Measurements from ENCODE around the gene SLC1A4. TPM values are rescaled to one million over a fixed set of nuclear protein-coding genes. Genes with fewer than 3 reads are reported as not detected.

Gene SLC1A4
- total and polyA plus RNA-seq, 4 donors = 6.3 to 27.4 (median 8.1) TPM

DNA sequence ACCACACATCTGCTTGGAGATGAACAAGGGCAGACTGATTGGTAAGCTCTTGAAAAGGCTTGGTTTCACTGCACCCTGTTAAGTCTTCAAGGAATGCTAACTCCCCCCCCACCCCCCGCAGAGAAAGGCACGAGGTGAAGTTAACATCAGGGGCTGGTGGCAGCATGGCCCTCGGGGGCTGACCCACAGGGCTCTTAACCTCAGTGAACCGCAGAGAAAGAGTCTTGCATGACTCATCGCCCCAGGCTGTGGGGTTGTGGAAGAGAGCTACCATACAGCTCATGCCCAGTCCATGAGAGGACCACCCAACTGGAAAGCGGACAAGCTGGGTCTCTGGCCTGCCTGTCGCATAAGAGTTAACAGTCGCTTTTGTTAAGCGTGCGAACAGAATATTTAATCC lies 56.5 kb downstream of the SLC1A4 start:
- WGBS, 2 donors = 83 to 87% methylated on average over 10 of the region's 10 CpGs
- H3K27ac ChIP-seq (ENCODE audit: low read depth in 1 of 2, low read length in 1 of 2) = no peak overlapping the region
- no peak for DNase-seq

DNA sequence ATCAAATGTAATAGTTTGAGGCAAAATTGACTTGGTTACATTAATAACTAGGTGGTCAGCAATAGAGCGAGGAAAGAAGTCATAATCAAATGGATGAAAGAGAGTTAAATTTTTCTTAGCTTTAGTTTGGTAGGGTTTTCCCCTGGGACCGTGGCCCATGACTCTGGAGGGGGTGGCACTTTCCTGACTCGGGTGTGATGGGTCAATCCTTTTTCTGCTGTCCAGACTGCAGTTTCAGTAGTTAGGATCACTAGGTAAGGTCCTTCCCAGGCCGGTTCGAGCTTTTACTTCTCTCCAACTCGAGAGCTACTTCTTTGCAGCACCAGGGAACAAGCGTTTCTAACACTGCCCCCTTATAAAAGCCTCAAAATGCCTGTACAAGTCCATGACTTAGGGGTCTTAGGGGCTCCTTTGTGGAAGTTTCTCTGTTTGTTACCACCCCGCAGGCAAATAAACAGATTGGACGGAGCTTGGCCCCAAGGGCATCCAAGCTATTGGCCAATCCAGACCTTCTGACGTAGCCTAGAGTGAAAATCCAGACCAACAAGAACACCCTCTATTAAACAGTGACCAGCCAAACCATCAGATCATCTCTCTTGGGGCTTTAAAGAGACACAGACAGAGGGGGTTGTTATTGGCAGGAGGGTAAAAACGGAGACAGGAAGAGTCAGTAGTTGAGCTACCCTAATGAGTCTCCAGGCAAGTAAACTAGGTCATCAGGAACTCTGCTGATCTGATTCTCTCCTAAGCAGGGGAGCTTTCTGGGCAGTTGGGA lies 57.6 kb downstream of the SLC1A4 start:
- 86 to 91% methylated on average over 11 of the region's 11 CpGs for WGBS, 2 donors
- TF ChIP-seq, protein P1, sequence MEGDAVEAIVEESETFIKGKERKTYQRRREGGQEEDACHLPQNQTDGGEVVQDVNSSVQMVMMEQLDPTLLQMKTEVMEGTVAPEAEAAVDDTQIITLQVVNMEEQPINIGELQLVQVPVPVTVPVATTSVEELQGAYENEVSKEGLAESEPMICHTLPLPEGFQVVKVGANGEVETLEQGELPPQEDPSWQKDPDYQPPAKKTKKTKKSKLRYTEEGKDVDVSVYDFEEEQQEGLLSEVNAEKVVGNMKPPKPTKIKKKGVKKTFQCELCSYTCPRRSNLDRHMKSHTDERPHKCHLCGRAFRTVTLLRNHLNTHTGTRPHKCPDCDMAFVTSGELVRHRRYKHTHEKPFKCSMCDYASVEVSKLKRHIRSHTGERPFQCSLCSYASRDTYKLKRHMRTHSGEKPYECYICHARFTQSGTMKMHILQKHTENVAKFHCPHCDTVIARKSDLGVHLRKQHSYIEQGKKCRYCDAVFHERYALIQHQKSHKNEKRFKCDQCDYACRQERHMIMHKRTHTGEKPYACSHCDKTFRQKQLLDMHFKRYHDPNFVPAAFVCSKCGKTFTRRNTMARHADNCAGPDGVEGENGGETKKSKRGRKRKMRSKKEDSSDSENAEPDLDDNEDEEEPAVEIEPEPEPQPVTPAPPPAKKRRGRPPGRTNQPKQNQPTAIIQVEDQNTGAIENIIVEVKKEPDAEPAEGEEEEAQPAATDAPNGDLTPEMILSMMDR (IDR thresholded peaks at IDR 0.05; ENCODE audit: control extremely low read depth, extremely low read depth) = no peak

More for the DNA sequence above, 56.5 kb downstream of the SLC1A4 start:
- Histone ChIP-seq H3K27me3 (ENCODE audit: control insufficient read depth in 3 of 3, insufficient read depth in 3 of 3, low read length in 2 of 3) (no peaks in the 10 kb centered on the region), H3K36me3 (ENCODE audit: control insufficient read depth in 4 of 4, insufficient read depth in 4 of 4, low read length in 4 of 4) (no peaks in the 10 kb centered on the region), H3K4me1 (ENCODE audit: control insufficient read depth in 5 of 5, insufficient read depth in 5 of 5, low read length in 5 of 5) (no peaks in the 10 kb centered on the region), H3K9ac (ENCODE audit: insufficient read depth in 1 of 2, low read length in 2 of 2) (no peak overlapping the region), H3K9me3 (ENCODE audit: control insufficient read depth in 4 of 4, insufficient read depth in 3 of 4, low read length in 3 of 4) (peaks cover 0 to 6% (median 0%) of the 10 kb centered on the region in 4 donors), H3K4me3 (no peak overlapping the region)
- TF ChIP-seq, protein P1 (IDR thresholded peaks at IDR 0.05; ENCODE audit: control extremely low read depth, extremely low read depth) = no peak
- no peak for ATAC-seq (ENCODE audit: insufficient read depth, low FRiP score)

DNA sequence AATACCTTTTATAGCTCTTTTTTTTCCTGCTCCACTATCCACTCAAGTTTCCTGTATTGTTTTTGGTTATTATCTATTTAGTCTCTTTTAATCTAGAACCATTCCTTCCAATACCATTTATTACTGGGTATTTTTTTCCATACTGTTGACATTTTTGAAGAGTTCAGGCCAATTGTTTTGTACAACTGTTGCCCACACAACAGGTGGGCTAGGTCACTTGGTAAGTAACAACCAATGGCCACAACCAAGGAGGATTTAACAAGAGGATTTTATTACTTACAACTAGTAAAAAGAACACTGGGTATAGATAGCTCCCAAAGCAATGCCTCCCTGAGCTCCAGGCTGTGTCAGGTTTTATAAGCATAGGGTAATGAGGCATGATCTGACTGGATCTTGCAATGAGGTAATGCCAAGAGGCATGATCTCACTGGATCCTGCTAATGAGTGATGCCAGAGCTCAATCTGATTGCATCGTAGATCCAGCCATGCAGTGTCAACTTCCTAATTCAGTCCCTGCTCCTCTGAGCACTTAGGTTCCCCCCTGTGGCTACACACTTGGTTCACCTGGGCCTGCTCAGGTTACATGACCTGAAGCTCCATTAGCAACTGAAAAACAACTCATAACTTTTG lies 59.9 kb downstream of the SLC1A4 start:
- TF ChIP-seq, protein P1 (IDR thresholded peaks at IDR 0.05; ENCODE audit: control extremely low read depth, extremely low read depth) = no peak
- Histone ChIP-seq H3K4me3 (no peak overlapping the region), H3K9ac (ENCODE audit: insufficient read depth in 1 of 2, low read length in 2 of 2) (no peak overlapping the region), H3K27me3 (ENCODE audit: control insufficient read depth in 3 of 3, insufficient read depth in 3 of 3, low read length in 2 of 3) (no peaks in the 10 kb centered on the region), H3K36me3 (ENCODE audit: control insufficient read depth in 4 of 4, insufficient read depth in 4 of 4, low read length in 4 of 4) (no peaks in the 10 kb centered on the region), H3K27ac (ENCODE audit: low read depth in 1 of 2, low read length in 1 of 2) (no peak overlapping the region), H3K4me1 (ENCODE audit: control insufficient read depth in 5 of 5, insufficient read depth in 5 of 5, low read length in 5 of 5) (no peaks in the 10 kb centered on the region), H3K9me3 (ENCODE audit: control insufficient read depth in 4 of 4, insufficient read depth in 3 of 4, low read length in 3 of 4) (peaks cover 0 to 3% (median 0%) of the 10 kb centered on the region in 4 donors)
- DNase-seq = no peak
- 88 to 96% methylated on average over 1 of the region's 1 CpG for WGBS, 2 donors
- ATAC-seq (ENCODE audit: insufficient read depth, low FRiP score) = no peak

More for the DNA sequence above, 57.6 kb downstream of the SLC1A4 start:
- Histone ChIP-seq H3K4me3 (no peak overlapping the region), H3K9ac (ENCODE audit: insufficient read depth in 1 of 2, low read length in 2 of 2) (no peak overlapping the region), H3K9me3 (ENCODE audit: control insufficient read depth in 4 of 4, insufficient read depth in 3 of 4, low read length in 3 of 4) (peaks cover 0 to 6% (median 0%) of the 10 kb centered on the region in 4 donors), H3K4me1 (ENCODE audit: control insufficient read depth in 5 of 5, insufficient read depth in 5 of 5, low read length in 5 of 5) (no peaks in the 10 kb centered on the region), H3K27ac (ENCODE audit: low read depth in 1 of 2, low read length in 1 of 2) (no peak overlapping the region), H3K36me3 (ENCODE audit: control insufficient read depth in 4 of 4, insufficient read depth in 4 of 4, low read length in 4 of 4) (no peaks in the 10 kb centered on the region), H3K27me3 (ENCODE audit: control insufficient read depth in 3 of 3, insufficient read depth in 3 of 3, low read length in 2 of 3) (no peaks in the 10 kb centered on the region)
- DNase-seq = no peak
- no peak for ATAC-seq (ENCODE audit: insufficient read depth, low FRiP score)

Measured in lung (tissue), 12 donors.